Effector CD4-positive, alpha-beta T cell (primary cell): Measurements from ENCODE around the gene DNAJA3.

Experiments
- DNase-seq: peaks from one replicate; pipeline ENCODE4 v3.0.0-alpha.2; 2020

DNAJA3 gene

DNA sequence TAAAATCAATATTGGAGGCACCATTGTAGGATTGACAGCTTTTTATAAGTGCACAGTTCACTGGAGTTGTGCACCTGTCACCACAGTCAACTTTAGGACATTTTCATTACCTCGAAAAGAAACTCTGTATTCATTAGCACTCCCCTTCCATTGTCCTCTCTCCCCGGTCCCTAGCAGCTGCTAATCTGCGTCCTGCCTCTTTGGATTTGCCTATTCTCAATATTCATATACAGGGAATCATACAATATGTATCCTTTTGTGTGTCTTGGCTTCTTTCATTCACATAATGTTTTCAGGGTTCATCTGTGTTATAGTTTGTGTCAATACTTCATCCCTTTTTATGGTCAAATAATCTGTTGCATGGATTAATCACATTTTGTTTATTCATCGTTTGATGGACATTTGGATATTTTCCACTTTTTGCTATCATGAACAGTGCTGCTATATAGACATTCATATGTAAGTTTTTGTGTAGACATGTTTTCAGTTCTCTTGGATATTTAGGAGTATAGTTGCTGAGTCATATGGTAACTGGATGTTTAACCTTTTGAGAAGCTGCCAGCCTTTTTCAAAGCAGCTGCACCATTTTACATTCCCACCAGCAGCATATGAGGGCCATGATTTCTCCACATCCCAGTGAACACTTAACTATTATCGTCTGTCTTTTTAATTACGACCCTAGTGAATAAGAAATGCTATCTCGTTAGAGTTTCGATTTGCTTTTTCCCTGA lies 9.8 kb downstream of the DNAJA3 start:
- no peak for DNase-seq

DNA sequence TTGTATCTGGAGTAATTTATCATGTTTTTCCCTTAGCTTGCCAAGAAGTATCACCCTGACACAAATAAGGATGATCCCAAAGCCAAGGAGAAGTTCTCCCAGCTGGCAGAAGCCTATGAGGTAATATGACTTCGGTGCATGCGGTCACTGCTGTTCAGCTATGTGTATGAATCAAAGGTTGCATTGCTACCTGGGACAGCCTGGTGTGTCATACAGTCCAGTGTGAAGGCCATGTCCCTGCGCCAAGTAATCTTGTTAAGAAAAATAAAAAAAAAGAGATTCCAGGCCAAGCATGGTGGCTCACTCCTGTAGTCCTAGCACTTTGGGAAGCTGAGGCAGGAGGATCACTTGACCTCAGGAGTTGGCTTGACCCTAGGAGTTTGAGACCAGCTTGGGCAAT lies 11.7 kb downstream of the DNAJA3 start:
- DNase-seq, result no peak

DNA sequence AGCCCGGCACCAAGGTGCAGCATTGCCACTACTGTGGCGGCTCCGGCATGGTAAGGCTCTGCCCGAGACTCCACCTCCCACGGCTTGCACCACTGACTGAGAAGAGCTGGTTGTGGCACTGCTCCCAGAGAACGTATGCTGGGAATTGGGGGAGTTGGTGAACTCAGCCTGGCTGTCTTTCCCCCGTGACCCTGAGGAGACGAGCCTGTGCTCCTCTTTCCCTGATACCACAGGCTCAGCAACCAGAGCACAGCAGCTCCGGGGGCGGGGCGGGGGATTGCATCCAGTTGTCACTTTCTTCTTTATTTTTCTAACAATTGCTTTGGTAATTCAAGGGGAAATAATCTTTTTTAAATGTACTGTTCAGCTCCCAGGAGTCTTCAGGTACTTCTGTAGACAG lies 16.7 kb downstream of the DNAJA3 start:
- no peak for DNase-seq

DNA sequence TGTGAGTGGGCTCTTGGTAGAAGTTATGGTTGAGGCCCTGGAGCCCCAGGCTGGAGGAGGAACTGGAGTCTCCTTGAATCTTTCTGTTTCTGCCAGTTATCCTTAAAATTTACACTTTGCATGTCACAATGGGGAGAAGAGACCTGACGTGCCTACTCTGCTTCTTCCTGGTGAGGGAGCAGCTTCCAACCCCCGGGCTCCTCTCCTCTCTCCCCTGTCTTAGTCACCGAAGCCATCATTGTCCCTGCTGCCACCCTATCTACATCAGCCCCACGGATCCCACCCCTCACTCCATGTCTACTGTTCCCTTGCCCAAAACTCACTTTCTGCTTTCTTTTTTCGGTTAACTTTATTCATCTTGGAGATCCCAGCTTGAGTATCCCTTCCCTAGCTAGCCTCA lies 17.6 kb downstream of the DNAJA3 start:
- no peak for DNase-seq

DNA sequence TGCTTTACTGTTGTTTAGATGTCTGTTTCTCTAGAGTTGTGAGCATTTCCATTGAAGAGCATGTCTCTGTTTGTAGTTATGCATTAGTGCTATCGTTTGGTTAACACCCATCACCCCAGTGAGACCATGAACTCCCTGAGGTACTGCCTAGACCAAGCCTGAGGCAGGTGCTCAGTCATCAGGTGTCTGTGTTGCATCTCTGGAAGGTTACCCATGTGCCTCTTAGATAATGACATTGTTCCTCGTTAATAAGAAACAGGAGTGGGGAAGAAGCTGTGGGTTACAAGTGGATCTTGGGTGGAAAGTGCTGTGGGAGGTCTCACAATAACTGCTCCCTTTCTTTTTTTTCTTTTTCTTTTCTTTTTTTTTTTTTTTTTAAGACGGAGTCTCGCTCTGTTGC lies 18.3 kb downstream of the DNAJA3 start:
- no peak for DNase-seq

DNA sequence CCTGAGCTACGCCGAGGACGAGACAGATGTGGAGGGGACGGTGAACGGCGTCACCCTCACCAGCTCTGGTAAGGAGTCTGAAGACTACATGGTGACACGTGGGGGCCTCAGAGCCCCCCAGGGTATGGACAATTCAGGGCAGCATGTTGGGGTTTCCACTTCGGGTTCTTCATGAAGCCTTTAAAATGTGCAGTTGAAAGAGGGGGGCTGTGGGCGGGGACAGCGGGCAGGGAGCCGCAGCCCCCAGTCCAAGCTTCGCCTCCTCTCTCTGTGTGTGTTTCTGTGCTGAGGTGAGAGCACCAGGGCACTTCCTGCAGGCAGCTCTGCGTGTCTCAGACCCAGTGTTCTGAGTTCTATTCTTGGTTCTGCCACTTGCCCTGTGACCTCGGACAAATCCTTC lies 24.8 kb downstream of the DNAJA3 start:
- no peak for DNase-seq

DNA sequence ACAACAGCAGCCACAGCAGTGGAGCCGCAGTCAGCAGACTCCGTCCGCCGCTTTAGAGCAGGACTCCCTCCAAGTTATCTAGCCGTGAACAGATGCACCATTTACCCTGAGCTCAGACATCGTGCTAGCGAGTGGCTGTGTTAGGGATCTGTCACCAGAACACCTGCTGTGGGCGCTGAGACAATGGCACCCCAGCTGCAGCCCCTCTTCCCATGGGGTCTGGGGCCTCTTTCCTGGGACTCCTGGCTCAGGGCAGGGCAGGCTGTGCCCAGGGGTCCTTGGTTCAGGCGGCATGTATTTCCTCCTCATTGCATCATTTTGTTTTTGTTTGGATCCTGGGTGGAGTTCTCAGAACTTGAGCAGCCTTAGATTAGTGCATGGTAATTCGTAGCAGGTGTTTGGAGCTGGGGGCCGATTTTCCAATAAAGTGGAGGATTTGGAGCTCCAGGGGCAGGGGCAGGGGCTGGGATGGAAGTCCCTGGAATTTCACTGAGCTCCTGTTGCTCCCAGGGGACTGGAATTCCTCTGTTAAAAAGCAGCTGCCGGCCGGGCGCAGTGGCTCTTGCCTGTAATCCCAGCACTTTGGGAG lies 25.4 kb downstream of the DNAJA3 start:
- no peak for DNase-seq

DNA sequence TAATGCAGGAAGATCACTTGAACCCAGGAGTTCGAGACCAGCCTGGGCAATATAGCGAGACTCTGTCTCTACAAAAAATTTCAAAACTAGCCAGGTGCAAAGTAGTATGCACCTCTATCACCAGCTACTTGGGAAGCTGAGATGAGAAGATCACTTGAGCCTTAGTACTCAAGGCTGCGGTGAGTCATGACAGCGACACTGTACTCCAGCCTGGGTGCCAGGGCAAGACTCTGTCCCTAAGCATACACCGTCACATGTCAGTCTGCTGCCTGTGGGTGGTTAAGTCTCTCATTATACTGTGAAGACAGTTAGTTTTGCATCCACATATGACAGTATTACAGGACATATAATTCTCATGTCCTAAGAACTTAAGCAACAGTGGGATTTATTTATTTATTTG lies 27.0 kb downstream of the DNAJA3 start:
- DNase-seq, result no peak

DNA sequence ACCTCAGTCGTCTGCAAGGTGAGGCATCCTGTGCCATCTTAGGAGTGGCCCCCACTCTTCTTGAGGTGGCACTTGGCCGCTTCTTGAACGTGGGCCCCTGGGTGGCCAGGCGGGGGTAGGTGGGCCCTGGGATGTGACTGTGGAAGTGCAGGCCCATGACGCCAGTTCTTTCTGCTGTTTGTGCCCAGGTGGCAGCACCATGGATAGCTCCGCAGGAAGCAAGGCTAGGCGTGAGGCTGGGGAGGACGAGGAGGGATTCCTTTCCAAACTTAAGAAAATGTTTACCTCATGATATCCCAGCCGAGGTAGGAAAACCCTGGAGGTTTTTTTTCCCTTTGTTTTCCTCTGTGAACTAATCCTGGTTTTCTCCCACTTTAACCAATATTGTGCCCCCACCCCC lies 29.0 kb downstream of the DNAJA3 start:
- DNase-seq, result no peak

DNA sequence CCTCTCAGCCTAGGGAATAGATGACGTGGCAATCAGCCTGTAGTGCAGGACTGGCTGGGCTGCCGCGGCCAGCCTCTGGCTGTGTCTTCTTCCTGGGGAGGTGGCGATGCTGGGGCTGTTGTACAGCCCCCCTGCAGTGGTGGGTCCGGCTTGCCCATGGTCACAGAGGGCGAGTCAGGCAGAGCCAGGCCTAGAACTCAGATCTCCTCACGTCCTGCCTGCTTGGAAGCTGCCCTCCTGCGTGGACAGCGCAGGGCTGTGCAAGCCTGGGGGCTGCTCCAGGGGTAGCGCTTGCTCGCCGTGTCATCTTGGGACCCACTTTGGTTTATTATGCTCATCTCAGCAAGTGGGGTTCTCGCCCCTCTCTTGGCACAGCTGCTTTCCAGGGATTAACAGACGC lies 29.4 kb downstream of the DNAJA3 start:
- no peak for DNase-seq

DNA sequence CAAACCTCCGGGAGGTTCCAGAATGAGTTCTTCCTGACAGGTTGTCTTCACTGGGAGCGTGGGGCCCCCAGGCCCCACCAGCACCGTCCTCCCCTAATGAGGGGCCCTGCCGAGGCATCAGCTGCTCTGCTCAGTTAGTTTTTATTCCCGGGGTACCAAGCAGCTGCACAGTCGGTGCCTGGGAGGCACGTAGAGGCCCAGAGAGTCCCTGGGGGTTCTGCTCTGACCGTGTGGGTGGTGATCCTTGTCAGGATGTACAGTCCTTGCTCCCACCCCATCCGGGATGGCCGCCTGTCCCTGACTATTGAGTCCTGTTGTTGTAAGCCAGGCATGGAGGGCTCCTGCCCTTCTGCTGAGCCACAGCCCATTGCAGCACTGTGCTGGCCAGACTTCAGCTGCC lies 30.3 kb downstream of the DNAJA3 start:
- DNase-seq, result no peak

DNA sequence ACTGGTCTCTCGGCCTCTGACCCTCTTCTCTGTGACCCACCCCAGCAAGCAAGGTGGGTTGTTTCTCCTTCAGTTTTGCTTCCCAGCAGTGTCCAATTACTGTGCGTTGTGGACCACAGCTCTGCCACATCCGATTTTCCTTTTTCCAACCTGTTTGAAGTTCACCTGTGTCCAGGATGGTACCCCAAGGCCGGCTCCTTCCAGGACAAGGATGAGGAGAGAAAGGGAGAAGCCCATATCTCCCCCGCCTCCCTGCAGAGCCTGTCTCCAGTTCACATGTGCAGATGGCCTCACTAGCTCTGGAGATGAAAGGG lies 35.2 kb downstream of the DNAJA3 start:
- DNase-seq, result no peak

DNA sequence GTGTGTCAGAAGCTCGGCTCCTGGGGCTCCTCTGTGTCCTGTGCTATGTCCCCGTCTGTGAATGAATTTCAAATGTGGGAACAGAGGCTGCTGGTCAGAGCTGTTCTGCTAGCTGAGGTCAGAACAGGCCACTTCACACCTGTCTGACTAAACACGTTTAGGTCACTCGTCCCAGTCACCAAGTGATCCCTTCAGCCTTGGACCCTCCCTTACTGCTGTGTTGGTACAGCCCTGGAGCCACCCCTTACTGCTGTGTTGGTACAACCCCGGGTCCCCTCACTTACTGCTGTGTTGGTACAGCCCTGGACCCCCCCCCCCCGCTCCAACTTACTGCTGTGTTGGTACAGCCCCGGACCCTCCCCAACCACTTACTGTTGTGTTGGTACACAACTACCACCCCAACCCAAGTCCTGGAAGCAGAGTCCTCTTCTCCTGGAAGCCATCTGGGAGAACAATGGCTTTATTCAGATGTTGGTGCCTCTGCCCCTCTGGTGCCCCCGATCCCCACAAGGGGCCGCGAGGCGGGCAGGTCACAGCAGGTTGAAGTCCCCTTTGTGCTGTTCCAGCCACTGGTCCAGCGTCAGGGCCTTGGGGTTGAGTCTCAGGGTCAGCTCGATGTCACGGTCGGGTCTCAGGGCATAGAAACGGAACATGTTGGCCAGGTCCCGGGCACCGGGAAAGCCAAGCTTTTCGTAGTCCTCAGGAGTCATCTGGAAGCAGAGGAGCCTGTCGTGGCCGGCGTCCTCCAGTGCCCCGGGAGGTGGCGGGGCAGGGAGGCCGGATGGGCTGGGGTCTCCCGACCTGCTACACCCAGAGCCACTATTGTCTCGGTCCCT lies 35.8 kb downstream of the DNAJA3 start:
- DNase-seq, result no peak

DNA sequence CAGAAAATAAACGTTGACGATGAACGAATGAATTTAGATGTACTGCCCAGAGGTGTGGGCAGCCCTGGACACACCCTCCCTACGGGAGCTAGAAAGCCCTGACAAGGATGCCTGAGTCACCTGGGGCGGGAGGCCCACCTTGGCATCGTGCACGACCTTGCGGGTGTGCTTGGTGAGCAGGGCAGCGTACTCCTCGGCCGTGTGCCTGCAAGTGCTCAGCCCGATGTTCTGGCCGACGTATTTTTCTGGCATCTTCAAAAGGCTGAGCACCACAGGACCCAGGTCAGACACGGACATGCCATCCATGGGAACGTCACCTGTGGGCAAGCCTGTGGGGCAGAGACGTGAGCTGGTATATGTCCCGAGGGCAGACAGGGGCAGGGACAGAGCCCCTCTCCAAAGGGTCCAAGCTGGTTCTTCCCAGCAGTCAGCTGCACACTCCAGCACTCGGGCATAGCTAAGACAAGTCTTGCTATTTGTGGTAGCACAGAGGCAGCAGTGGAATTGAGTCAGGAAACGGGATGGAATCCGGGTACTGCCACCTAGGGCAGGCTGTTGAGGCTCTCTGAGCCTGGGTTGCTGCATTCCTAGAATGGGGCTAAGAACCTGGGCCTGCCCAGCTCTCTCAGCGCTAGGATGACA lies 38.0 kb downstream of the DNAJA3 start:
- no peak for DNase-seq

DNA sequence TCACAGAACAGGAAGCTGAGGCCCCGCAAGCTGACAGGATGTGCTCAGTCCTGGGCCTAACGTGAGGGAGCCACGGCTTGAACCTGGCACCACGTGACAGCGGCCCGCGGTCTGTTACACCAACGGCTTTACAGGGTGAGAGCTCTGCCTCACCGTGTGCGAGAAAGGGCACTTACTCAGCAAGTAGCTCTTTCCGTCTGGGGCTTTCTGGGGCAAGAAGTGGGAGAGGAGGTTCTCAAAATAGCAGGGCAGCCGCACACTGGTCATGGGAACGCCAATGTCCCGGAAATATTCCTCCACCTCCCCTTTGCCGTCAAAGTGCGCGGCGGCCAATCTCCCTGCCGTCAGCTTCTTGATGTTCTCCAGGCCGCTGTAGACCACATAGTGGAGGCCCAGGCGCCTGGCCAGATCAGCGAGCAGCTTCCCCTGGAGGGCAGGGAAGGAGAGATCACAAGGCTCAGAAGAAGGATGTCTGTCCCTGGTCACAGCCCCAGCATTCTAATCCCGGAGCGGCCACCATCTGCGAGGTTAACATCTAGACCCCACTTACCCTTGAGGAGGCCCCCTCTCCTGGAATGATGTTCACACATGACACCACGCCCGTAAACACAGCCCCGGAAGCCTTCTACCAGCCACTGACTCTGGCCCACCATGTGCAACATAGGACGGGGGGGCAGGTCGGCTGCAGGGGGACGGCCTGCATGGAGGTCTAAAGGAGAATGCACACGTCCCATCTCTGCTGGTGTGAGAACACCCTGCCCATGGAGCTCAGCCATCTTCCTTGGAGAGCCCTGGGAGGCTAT lies 40.5 kb downstream of the DNAJA3 start:
- DNase-seq, result peak; percentile 25

DNA sequence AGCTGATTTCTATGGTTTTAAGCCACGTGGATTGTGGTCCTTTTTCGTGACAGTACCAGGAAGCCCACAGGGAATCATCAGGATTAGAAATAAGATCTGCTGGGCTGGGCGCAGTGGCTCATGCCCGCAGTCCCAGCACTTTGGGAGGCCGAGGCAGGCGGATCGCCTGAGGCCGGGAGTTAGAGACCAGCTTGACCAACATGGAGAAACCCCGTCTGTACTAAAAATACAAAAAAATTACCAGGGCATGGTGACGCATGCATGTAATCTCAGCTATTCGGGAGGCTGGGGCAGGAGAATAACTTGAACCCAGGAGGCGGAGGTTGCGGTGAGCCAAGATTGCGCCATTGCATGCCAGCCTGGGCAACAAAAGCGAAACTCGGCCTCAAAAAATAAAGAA lies 42.2 kb downstream of the DNAJA3 start:
- no peak for DNase-seq

DNA sequence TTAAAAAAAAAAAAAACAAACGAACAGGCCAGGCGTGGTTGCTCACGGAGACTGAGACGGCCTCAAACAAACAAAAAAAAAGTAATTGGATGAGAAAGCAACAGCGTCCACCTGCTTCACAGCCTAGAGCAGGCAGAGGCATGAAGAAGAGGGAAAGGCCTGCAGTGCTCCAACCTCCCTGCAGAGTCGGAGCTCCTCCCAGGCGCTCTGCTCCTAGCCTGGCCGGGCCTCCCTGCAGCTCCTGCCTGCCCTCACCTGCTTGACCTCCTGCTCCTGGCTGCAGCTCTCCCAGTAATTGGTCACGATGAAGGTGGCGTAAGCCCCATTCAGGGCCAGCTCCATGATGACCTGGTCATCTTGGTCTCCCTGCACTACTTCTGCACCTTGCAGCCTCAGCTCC lies 43.3 kb downstream of the DNAJA3 start:
- no peak for DNase-seq

DNA sequence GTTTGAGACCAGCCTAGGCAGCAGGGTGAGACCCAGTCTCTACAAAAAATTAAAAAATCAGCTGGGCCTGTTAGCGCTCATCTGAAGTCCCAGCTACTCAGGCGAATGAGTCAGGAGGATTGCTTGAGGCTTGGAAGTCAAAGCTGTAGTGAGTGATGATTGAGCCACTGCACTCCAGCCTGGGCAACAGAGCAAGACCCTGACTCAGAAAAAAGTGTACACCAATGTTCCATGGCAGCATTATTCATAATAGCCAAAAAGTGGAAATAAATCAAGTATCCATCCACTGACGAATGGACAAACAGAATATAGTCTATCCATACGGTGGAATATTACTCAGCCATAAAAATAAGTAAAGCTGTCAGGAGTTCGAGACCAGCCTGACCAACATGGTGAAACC lies 46.2 kb downstream of the DNAJA3 start:
- no peak for DNase-seq

DNA sequence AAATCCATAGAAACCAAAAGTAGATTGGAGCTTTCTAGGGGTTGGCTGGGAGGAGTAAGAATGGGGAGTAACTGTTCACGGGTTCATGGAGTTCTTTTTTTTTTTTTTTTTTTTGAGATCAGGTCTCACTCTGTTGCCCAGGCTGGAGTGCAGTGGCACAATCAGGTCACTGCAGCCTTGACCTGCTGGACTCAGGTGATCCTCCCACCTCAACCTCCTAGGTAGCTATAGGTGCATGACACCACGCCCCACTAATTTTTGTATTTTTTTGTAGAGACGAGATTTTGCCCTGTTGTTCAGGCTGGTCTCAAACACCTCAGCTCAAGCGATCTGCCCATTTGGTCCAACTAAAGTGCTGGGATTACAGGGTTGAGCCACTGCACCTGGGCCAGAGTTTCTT lies 47.2 kb downstream of the DNAJA3 start:
- DNase-seq, result no peak

DNA sequence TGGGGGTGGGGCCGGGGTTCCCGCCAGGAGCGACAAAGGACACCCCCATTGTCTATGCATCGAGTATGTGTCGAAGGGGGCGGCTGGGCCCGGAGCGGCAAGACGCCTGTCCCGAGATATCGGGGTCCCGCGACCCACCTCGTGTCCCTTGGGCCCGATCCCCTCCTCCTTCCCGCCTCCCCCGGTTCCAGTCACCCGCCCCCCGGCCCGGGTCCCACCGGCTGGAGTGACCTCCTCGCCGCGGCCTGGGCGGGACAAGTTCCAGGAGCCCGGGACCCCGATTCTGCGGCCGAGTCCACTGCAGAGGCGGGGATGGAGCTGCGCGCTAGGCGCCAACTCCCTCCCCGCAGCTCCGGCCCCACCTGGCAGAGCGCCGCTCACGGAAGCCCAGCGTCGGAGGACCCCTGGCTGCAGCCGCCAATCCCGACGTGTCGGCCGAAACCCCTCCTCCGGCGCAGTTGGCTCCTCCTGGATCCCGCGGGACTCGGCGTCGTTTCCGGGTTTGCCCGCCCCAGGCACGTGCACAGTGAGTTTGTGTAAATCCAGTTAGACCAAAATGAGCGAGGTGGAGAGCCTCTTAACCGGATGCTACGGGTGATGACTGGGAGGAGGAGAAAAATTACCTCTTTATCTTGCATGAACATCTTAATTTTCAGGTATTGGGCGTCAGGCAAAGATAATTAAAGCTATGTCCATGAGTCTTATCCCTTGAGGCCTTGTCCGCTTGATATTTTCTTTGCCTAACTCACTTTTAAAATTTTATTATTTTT lies 48.7 kb downstream of the DNAJA3 start, which contains the start of gene NMRAL1:
NMRAL1 (minus strand) TSS at position 434 of the 770 bp plus-strand sequence. CDS start 493 bp downstream, outside the sequence.
- DNase-seq, result peak; percentile 85

DNA sequence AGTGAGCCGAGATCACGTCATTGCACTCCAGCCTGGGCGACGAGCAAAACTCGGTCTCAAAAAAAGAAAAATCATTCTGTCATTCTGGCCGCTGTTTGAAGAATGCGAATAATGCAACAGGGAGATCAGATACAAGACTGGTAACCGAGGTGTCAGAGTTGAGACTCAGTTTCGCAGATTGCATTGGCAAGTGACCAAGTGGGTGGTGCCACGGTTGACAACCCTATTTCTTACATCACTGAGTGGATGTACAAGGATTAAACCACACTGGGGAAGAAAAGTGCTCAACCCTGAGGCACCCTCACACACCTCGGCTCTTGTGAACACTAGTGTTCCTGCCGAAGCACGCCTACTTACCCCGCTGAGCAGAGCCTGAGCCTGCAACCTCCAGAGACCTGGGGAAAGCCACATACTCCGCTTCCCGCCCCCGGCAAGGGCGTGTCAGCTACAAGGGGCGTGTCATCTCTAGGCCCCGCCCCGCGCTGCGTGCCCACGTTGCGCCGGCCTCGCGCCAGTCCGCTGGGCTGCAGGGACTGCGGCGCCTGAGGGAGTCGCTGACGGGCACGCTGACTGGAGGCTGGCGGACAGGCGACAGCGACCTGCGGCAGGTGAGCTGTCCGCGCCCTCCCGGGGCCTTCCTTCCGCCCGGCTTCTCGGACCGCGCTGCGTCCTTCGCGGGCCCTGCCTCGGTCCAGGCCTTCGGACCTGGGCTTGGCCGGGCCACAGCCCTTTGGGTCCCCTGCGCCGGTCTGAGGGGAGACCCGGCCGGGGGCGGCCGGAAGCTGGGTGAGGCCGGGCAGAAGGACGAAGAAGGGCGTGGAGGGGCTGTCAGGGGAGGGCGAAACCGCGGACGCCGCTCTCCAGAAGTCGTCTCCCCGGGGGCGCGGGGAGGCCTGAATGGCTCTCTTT lies 50.5 kb downstream of the DNAJA3 start, which contains the start of gene HMOX2:
HMOX2 (plus strand) TSS at position 519 of the 909 bp plus-strand sequence. CDS start 29,127 bp downstream, outside the sequence.
- peak; percentile 87 for DNase-seq
